Metanephros (tissue), 2 donors: Measurements from ENCODE around the gene DNAL4. TPM values are rescaled to one million over a fixed set of nuclear protein-coding genes. Genes with fewer than 3 reads are reported as not detected.

Experiments used
- small RNA-seq: library from RNA; depleted of rRNA; stranded (forward); fragments of <200 nt; gene quantifications from one replicate; pipeline ENCODE3, GENCODE V24; 2014; ENCODE audit warnings: low replicate concordance
- total RNA-seq: library from RNA; depleted of rRNA; stranded (reverse); fragments of >200 nt; gene quantifications from one replicate; pipeline ENCODE4 v1.2.3, GENCODE V29; 2014

DNAL4 gene, protein sequence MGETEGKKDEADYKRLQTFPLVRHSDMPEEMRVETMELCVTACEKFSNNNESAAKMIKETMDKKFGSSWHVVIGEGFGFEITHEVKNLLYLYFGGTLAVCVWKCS
- 25.4 TPM for total RNA-seq

DNA sequence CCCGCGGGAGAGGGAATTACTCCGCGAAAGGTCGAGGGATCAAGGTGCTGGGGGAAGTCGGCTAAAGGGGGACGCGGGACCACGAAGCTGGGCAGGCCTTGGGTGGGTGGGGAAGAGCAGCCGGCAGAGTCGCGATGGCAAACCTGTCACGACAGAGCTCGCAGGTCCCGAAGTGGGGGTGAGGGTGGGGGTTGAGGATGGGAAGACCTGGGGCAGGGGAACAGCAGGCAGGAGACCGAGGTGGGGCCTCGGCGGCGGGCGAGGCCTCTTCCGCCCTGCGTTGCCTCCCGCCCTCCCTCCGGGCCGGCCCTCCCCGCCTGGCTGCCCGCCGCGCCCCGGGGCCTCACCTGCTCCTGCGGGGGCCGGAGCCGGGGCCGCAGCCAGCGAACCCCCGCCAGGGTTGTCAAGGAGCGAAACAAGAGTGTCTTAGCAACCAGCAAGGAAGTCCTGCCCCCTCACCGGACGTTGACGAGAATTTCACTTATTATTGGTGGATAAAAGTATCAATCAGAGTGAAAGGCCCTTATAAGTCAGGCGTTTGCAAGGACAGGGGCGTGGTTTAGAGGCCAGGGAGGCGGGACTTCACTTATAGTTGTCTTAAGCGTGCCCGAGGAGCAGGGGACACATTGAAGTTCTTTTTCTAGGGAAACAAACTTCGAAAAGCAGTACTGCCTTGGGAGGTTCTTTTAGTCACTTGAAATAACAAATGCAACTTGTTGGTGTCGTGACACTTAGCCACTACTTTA, at the start of gene DNAL4:
DNAL4 (minus strand) TSS at position 423 of the 746 bp plus-strand sequence. CDS start 11,412 bp downstream, outside the sequence.

DNA sequence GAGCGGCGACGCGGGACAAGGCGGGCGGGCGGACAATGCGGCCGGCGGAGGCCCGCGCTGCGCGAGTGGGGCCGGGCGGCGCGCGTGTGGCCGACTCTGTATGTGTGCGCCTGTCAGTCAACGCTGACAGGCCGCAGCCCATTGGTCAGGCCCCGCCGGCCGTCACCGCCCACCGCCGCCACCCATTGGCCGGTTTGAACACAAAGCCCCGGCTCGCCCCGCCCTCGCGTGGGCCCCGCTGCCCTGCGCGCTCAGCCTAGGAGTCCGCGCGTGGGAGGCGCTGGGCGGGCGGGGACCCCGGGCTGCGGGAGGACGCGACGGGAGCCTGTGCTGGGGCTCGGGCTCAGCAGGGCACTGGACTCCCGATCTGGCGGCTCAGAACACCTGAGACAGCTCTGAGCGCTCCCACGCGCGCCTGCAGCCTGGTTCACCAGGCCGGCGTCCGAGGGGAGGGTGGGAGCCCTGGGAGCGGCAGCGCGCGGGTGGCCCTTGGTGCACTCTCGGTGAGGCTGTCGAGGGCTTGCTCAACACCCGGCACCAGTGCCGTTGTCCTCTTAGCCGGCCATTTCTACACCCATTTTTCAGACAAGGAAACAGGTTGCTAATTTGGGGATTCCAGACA, 37.9 kb downstream of the DNAL4 start, which contains the start of gene SUN2:
SUN2 (minus strand) TSS at position 88 of the 622 bp plus-strand sequence. CDS start 3,370 bp downstream, outside the sequence.

Small RNA genes lying within 50 kb of the gene (small RNA-seq; reads per million reads assigned to genes)
- gene AL021707.8, result not detected

Other genes with a start within 250 kb of the DNAL4 start
- 2.9 TPM for gene DMC1, start 224.0 kb downstream of the DNAL4 start, total RNA-seq
- gene FAM227A, start 137.8 kb downstream of the DNAL4 start, total RNA-seq, result 9.8 TPM
- 24.6 TPM for gene CBY1, start 137.5 kb downstream of the DNAL4 start, total RNA-seq
- gene TOMM22, start 112.2 kb downstream of the DNAL4 start, total RNA-seq, result 41.5 TPM
- gene JOSD1, start 93.2 kb downstream of the DNAL4 start, total RNA-seq, result 41.7 TPM
- 57.7 TPM for gene GTPBP1, start 88.2 kb downstream of the DNAL4 start, total RNA-seq
- gene SUN2, start 38.1 kb downstream of the DNAL4 start, total RNA-seq, result 101 TPM
- gene NPTXR, start 49.9 kb upstream of the DNAL4 start, total RNA-seq, result 6.9 TPM
- gene CBX6, start 78.1 kb upstream of the DNAL4 start, total RNA-seq, result 33.5 TPM
- 2.5 TPM for gene APOBEC3A, start 163.5 kb upstream of the DNAL4 start, total RNA-seq
- 2.6 TPM for gene APOBEC3B, start 188.2 kb upstream of the DNAL4 start, total RNA-seq
- gene APOBEC3C, start 220.1 kb upstream of the DNAL4 start, total RNA-seq, result 4.4 TPM
- gene APOBEC3D, start 227.0 kb upstream of the DNAL4 start, total RNA-seq, result 1.1 TPM
- gene APOBEC3F, start 246.7 kb upstream of the DNAL4 start, total RNA-seq, result 7.5 TPM